Measurements from ENCODE around the gene ROBO1. TPM values are rescaled to one million over a fixed set of nuclear protein-coding genes. Genes with fewer than 3 reads are reported as not detected.

Gene ROBO1
- total RNA-seq, 1 donor from 2014 or later: 13.4 TPM

GRCh38 chr3:78986416-78987101 lies 781.2 kb downstream of the ROBO1 start:
- no peak for DNase-seq (ENCODE audit: low spot score in 2 of 2)
- TF ChIP-seq CTCF (IDR thresholded peaks at IDR 0.05): no peak
- Histone ChIP-seq H3K4me1 (no peaks in the 10 kb centered on the region), H3K36me3 (no peaks in the 10 kb centered on the region), H3K4me3 (no peak overlapping the region), H3K27me3 (no peaks in the 10 kb centered on the region), H3K9me3 (peaks cover 3 to 4% of the 10 kb centered on the region in 2 donors), H3K27ac (no peak overlapping the region)
- intact Hi-C loops (cut with DNase I): no loop called here

GRCh38 chr3:78985981-78986380 lies 781.8 kb downstream of the ROBO1 start:
- no peak for TF ChIP-seq CTCF (IDR thresholded peaks at IDR 0.05)
- H3K4me1 ChIP-seq: no peaks in the 10 kb centered on the region
- intact Hi-C loops (cut with DNase I): no loop called here

GRCh38 chr3:78979028-78979427 lies 788.8 kb downstream of the ROBO1 start:
- Histone ChIP-seq H3K27me3 (no peaks in the 10 kb centered on the region), H3K4me1 (no peaks in the 10 kb centered on the region), H3K4me3 (no peak overlapping the region), H3K9me3 (no peaks in the 10 kb centered on the region), H3K27ac (no peak overlapping the region), H3K36me3 (no peaks in the 10 kb centered on the region)
- no peak for DNase-seq (ENCODE audit: low spot score in 2 of 2)
- TF ChIP-seq CTCF (IDR thresholded peaks at IDR 0.05): no peak
- intact Hi-C loops (cut with DNase I): no loop called here

More at GRCh38 chr3:78985981-78986380, 781.8 kb downstream of the ROBO1 start:
- Histone ChIP-seq H3K9me3 (no peaks in the 10 kb centered on the region), H3K27me3 (no peaks in the 10 kb centered on the region), H3K27ac (no peak overlapping the region), H3K36me3 (no peaks in the 10 kb centered on the region), H3K4me3 (no peak overlapping the region)
- no peak for DNase-seq (ENCODE audit: low spot score in 2 of 2)

- Histone ChIP-seq H3K27ac (no peak overlapping the region), H3K36me3 (no peaks in the 10 kb centered on the region), H3K27me3 (no peaks in the 10 kb centered on the region), H3K9me3 (no peaks in the 10 kb centered on the region), H3K4me1 (no peaks in the 10 kb centered on the region), H3K4me3 (no peak overlapping the region)
- peak in 1 of 3 experiments; percentile 28 for TF ChIP-seq CTCF (IDR thresholded peaks at IDR 0.05)
- intact Hi-C loops (cut with DNase I): no loop called here
- DNase-seq (ENCODE audit: low spot score in 2 of 2): no peak
These were observed 789.8 kb downstream of the ROBO1 start for GRCh38 chr3:78978037-78978436.

GRCh38 chr3:78977073-78977472 lies 790.7 kb downstream of the ROBO1 start:
- no peak for TF ChIP-seq CTCF (IDR thresholded peaks at IDR 0.05)
- Histone ChIP-seq H3K4me3 (no peak overlapping the region), H3K36me3 (no peaks in the 10 kb centered on the region), H3K27ac (no peak overlapping the region), H3K27me3 (no peaks in the 10 kb centered on the region), H3K4me1 (no peaks in the 10 kb centered on the region), H3K9me3 (no peaks in the 10 kb centered on the region)
- intact Hi-C loops (cut with DNase I): no loop called here
- DNase-seq (ENCODE audit: low spot score in 2 of 2): no peak

GRCh38 chr3:78976200-78976599 lies 791.6 kb downstream of the ROBO1 start:
- Histone ChIP-seq H3K4me3 (no peak overlapping the region), H3K27ac (no peak overlapping the region), H3K27me3 (no peaks in the 10 kb centered on the region), H3K36me3 (no peaks in the 10 kb centered on the region), H3K9me3 (no peaks in the 10 kb centered on the region), H3K4me1 (no peaks in the 10 kb centered on the region)
- intact Hi-C loops (cut with DNase I): no loop called here
- TF ChIP-seq CTCF (IDR thresholded peaks at IDR 0.05): no peak
- no peak for DNase-seq (ENCODE audit: low spot score in 2 of 2)

Measured in ascending aorta (tissue), 2 donors.